A204.1 (cell line): Measurements from ENCODE around the gene PKD1L1.

Source experiments
- FAIRE-seq: peaks from 2 replicates; lab custom pipeline; 2012; peaks lifted over from hg19 to GRCh38; lab: Jason Lieb, UNC

PKD1L1 gene

DNA sequence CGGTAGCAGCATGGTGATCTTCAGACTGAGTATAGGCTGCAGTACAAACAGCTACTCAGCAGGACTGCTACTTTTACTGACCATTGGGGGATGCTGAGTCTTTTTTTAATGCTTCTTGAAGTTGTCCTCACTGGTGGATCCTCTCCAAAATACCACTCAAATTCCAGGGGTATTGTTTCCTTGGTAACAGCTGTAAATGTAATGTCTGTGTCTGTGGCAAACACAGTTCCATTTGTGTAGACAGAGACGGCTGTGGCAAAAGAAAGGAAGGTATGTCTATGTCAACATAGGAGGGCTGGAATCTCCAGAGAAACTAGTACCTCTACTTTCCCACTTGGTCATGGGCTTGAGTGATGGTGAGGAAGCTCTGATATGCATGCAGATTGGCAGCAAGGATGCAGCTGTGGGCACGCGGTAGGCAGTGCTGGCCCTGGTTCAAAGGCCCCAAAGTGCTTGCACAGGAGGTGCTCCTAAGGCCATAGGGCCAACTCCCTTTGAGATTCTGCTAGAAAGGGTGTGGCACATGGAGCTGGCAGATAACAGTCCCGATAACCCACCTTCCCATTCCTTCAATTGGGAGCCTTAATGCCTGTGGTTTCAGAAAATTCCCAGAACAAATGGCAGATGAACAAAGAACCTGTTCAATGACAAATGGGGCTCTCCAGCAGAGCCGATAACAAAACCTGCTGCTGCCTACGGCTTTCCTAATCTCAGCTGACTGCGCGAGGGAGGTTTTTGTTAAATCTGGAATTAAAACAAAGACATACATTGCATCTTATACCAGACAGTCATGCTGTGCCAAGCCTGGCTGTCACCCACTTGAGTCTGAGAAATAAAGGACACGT lies 43.0 kb downstream of the PKD1L1 start:
- no peak for FAIRE-seq

DNA sequence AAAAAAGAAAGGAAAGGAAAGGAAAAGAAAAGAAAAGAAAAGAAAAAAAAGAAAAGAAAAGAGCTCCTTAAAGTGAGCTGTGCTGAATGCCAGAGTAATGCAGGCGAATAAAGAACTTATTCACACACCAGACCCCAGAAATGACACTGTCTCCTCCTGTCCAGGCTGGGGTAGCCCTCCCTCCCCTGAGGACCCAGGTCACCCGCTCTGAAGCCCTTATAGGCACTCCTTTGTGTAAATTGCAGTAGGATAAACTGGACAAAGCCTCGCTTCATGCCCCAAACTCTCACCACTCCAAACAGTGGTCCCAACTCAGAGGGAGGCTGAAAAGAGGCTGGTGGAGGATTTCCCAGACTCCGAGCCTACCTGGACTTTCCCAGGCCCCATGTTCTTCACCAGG lies 46.3 kb downstream of the PKD1L1 start:
- FAIRE-seq = no peak

DNA sequence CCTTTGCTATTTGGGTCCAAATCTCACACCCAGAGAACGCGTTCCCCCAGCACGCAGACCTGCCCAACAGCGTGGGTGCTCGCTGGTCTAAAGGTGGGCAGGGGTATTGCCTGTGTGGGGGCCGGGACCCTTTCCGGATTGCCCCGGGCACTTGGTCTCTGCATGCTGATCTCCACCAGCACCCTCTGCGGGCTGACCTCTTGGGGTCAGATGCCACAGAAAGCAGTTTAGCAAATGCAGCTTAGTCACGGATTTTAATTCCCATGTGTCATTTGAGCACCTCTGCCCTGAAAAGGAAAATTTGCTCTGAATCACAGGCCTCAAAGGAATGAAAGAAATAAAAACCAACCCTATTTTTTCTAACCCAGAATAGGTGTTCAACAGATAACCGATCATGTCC lies 46.7 kb downstream of the PKD1L1 start:
- FAIRE-seq = no peak

DNA sequence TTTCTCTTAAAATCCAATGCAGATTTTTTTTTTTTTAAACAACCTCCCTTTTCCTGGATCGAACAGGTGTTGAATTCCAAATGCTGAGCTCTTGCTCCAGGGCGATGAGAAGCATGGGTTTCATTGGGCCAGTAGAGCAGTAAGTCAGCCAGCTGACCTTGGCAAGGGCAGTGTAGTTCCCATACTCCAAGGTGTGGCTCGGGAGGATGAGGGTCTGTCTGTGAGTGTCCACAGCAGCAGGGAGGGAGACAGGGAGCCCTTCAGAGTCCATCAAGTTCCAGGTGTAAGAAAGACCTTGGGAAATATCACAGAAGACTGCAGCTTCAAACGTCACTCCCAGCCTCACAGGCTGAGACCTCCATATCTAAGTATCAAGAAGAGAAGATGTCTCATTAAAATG lies 50.4 kb downstream of the PKD1L1 start:
- FAIRE-seq = no peak

DNA sequence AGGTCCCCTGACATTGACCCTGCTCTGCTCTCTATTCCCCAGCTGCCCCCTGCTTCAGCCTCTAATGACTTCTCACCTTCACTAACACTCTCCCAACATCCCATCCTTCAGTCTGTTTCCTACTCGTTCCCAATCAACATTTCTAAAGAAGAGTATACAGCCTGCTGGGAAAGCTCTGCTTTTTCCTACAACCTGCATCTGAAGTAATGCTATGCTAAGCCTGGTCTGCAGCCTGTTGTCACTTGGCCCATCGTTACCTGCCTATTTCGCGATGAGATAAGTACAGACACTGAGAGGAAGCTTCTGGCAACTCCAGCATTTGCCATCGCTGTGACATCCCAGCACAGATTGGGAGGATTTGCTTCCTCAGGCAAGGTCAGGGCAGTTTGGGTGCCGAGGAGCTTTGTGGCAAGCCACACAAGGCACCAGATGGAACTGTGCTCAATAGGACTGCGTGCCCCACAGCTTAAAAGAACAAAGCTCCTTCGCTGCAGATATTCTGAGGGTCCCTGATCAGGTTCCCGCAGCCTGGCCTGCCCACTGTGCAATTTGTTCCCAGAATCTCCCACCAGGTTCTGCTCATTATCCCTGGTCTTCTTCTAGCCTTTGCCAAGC lies 51.4 kb downstream of the PKD1L1 start:
- no peak for FAIRE-seq

DNA sequence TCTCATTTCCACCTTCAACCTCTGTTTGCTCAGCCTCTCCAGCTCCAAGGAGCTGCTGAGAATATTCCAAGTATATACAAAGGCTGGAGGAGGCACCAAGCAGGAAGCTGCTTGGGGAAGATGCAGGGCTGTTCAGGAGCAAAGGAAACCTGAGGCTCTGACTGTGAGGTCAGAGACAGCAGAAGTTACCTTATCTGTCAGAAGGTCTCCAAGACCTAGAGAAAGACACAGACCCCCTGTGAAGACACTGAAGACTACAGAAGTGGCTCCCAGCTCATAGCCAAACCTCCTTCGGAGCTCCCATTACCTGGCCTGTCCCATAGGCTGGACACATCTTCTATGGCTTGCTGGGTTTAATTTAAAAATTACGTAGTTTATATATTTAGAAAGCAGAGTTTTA lies 53.2 kb downstream of the PKD1L1 start:
- no peak for FAIRE-seq

DNA sequence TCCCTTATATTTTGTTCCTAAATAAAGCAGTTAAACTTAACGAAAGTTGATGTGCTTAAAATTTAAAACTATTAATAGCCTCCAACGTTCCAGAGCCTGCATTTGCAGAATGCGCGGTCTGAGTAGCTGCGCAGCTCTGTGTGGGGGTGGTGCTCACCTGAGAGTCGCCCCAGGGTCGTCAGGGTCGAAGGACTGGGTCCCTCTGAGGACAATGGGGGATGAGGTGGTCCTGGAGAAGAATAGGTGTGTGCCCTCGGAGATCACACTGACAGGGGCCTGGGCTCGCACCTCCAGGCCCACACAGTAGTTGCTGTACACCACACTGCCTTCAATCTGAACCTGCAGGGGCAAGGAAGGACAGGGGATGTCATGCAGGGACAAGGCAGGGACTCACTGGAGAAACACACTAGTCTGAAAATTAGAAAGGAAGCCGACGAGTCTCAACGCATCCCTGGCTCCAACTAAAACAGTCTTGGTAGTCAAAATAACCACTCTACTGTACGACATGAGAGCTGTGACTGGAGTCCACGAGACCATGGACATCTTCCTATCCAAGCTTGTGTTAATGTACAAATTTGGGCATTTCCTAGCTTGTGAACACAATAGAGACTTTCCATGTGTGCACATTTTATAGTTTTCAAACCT lies 54.4 kb downstream of the PKD1L1 start:
- no peak for FAIRE-seq

DNA sequence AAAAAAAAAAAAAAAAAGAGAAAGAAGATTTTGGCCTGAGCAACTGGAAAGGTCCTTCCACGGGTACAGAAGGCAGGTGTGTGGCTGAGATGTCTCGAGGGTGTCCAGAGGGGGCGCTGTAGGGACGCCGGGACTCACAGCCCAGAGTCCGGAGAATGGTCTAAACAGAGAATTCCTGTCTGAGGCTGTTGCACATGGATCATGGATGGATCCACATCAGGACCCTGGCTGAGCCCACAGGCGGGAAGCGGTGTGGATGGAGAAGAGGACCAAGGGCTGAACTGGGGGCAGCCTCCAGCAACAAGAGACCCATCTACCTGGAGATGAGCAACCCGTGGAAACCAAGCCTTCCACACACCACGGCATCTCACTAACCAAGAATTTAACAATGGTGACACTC lies 55.0 kb downstream of the PKD1L1 start:
- FAIRE-seq = no peak

- no peak for FAIRE-seq
These were observed 57.7 kb downstream of the PKD1L1 start for GRCh38 chr7:47890606-47891005.

- no peak for FAIRE-seq
These were observed 58.1 kb downstream of the PKD1L1 start for GRCh38 chr7:47890125-47890524.

DNA sequence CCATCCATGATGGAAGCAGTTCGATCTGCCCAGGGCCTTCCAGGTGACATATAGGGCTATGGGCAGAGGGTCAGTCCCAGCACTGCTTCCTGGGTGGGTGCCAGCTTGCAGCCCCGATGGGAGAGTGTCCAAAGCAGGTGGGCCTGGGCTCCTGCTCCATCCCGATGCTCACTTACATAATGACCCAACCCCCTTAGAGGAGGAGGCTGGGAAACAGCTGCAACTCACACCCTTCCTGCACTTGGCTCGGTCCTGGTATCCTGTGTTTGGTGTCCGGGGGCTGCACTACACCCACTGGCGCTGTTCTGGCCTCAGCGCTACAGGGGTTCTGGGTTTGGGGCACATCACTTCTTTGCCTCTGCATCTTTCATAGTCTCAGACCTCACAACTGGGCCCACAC lies 58.5 kb downstream of the PKD1L1 start:
- no peak for FAIRE-seq

- no peak for FAIRE-seq
These were observed 59.6 kb downstream of the PKD1L1 start for GRCh38 chr7:47888371-47889265.

GRCh38 chr7:47887016-47887640 lies 61.1 kb downstream of the PKD1L1 start:
- no peak for FAIRE-seq

DNA sequence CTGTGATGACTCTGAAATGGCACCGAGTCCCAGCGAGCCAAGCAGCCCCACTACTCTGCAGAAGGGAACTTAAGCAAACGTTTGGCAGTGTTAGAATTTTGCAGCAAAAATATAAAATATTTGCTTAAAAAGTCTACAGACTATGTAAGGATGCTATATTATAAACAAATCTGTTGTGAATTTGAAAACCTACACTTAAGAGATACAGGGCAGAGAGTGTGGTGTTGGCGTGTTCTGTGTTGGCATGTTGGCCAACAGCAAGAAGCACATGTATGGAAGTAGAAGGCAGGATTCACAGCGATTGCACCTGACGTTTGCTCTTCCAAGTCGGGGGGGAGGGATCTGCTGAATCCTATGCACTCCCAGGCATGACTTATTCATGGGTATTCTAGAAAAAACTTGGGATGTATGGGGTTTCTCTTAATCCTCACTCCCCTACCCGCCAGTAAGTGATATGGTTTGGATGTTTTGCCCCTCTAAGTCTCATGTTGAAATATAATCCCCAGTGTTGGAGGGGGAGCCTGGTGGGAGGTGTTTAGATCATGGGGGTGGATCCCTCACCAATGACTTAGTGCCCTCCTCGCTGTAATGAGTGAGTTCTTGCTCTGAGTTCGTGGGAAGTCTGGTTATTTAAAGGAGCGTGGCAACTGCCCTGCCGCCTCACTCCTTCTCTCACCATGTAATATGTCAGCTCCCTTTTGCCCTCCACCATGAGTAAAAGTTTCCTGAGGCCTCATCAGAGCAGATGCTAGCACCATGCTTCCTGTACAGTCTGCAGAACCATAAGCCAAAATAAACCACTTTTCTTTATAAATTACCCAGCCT lies 62.1 kb downstream of the PKD1L1 start:
- FAIRE-seq = no peak

GRCh38 chr7:47885309-47885986 lies 62.8 kb downstream of the PKD1L1 start:
- FAIRE-seq = no peak

- no peak for FAIRE-seq
These were observed 63.6 kb downstream of the PKD1L1 start for GRCh38 chr7:47884675-47885074.

DNA sequence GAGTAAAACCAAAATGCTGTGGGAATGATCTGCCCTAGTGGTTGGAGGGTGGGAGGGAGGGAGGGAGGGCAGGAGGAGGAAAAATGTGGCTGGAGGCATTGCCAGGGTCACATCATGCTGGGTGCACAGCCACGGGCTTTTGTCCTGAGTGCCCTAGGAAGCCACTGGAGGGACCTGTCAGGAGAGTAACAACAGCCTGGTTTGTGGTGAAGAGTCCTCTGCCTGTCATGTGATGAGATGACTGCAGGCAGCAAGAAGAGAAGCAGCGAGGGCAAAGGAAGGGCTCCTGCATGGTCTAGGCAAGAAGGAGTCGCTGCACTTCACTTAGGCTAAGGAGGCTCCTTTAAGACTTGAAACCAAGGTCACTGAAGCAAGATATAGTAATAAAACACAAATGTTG lies 65.6 kb downstream of the PKD1L1 start:
- no peak for FAIRE-seq

- FAIRE-seq = no peak
These were observed 67.0 kb downstream of the PKD1L1 start for GRCh38 chr7:47881256-47881655.

DNA sequence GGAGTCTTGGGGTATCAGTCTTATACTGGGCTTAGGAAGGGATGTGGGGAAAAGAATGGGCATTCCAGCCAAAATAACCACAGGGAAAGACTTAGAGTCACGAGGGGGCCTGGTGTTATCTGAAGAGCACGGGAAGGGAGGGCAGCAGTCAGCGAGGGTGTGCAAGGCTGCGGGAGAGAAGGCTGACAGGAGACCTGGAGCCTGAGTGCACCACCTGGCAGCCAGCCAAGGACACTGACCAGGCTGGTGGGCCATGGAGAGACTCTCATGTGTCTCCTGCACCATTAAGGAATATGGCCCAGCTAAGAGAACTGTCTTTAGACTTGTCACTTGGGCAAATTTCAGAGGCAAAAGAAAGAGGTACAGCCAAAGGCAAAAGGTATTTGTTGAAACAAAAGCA lies 69.6 kb downstream of the PKD1L1 start:
- no peak for FAIRE-seq

- no peak for FAIRE-seq
These were observed 70.9 kb downstream of the PKD1L1 start for GRCh38 chr7:47877336-47877735.
